HG03095 (cell line): ENCODE measurements around the gene MICALL1.

Source experiments
- ATAC-seq: cut with Tn5 transposase; IDR thresholded peaks from one replicate; pipeline ENCODE4 v1.9.1; 2021; ENCODE audit warnings: moderate library complexity; ENCODE audit not compliant: unreplicated experiment

MICALL1 gene

GRCh38 chr22:37982151-37982785 lies 76.2 kb downstream of the MICALL1 start:
- no peak for ATAC-seq

DNA sequence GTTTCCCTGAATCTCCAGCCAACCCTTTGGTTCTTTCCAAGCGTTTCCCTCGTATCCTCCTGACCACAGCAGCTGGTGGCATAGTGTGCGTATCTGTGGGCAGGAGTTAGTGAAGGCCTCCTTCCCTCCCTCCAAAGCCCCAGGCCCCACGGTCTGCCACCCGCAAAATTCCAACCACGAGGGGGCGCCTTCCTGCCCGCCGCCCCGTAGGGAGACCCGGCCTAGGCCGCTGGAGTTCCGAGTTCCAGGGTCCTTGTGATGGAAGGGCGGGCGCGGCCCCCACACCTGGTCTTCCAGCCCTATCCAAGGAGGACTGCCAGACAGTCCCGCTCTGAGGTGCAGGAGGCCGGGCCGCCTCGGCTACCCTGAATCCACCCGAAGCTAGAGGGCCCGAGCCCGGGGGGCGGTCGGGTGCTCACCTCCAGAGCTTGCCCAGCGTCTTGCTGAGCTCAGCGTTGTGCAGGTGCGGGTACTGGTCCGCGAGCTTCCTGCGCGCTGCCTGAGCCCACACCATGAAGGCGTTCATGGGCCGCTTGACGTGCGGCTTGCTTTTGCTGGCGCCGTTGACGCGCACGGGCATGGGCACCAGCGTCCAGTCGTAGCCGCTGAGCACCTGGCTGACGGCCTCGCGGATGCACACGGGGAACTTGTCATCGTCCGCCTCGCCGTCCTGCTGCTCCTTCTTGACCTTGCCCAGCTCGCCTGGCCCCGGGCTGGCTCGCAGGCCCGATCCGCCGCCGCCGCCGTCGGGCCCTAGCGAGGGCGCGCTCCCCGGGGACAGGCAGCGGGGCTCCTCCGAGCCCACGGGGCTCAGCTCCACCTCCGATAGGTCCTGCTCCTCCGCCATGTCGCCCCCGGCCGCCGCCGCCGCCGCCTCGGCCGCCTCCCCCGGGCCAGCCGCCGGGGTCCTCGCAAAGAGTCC lies 77.1 kb downstream of the MICALL1 start:
- no peak for ATAC-seq

GRCh38 chr22:37983860-37984791 lies 78.0 kb downstream of the MICALL1 start, which contains the start of gene SOX10:
Gene SOX10 (minus strand): TSS chr22:37984555. CDS start chr22:37983784, 771 bp downstream.
- ATAC-seq = no peak

DNA sequence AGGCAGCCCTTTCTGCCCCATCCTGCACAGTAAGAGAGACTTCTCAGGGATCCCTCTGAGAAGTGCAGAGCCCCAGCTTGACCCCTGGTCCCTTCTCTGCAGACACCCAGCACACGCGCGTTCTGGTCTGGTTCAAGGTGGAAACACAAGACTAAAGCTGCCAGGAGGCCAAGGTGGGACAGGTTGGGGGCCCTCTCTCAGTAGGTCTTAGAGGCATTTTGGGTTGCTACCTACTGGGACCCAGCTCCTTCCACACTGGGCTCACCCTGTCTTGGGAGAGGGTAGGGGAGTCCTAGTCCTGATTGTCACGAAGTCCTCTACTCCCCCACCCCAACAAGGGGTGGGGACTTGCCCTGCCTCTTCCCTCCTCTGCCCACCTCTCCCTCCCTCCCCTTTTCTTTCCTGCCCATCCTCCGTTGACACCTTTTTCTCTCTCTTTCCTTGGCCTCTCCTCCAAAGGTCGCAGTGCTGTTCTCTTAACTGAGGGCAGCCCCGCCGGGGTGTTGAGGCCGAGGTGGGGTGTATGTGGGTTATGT lies 79.0 kb downstream of the MICALL1 start:
- ATAC-seq = no peak

DNA sequence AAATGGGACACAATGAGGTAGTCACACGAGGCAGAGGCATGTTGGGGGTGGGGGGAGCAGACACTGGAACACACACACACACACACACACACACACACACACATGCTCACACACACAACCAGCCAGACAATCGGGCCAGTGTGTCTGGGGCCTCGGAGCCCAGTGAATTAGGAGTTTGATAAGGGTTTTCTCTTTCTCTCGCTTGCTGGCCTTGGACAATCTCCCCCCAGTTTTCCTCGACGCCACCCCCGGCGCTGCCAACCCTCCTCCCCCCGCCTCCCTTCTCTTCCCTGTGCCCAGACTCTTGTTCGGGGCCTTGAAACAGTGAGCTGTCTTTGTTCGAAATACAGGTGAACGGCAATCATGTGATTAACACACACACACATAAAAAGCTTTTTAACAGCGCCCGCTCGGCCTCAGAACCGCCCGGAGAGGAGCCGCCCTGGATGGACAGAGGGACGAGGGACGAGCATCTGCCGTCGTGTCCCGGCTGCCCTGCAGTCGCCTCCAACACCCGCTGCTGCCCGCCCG lies 79.7 kb downstream of the MICALL1 start:
- ATAC-seq = no peak

DNA sequence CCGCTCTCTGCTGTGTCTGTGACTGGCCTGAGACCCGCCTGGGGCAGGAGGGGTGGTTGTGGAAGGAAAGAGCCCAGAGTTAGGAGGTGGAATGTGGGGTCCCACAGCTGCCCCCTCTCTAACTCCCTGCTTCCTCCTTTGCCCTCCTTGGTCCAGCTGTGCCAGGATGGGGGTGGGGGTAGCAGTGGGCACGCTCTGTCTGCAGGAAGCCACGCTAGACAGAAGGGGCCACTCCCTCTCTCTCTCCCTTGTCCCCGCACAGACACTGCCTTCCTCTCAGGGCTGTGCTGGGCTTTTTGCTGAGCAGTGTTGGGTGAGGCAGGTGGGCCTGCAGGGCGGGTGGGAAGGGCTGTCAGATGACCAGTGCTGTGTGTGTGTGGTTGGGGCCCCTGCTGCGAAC lies 80.3 kb downstream of the MICALL1 start:
- no peak for ATAC-seq

- no peak for ATAC-seq
These were observed 83.3 kb downstream of the MICALL1 start for GRCh38 chr22:37989146-37990045.

DNA sequence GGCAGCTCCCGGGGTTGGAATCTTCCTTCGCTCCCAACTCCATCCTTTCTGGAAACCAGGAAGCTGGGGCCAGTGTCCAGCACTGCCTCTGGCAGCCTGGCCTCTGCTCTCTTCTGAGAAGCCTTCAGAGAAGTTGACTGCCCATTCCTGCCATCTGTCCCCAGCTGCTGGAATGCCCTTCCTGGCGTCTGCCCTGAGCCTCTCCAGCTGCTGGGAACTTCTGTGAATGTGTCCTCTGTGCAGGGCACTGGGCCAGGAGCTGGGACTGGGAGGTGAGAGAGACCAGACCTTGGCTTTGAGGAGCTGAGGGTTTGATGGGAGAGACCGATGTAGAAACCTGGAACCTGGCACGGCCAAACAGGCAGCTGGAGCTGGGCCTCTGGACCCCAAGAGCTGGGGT lies 84.2 kb downstream of the MICALL1 start:
- ATAC-seq = no peak

DNA sequence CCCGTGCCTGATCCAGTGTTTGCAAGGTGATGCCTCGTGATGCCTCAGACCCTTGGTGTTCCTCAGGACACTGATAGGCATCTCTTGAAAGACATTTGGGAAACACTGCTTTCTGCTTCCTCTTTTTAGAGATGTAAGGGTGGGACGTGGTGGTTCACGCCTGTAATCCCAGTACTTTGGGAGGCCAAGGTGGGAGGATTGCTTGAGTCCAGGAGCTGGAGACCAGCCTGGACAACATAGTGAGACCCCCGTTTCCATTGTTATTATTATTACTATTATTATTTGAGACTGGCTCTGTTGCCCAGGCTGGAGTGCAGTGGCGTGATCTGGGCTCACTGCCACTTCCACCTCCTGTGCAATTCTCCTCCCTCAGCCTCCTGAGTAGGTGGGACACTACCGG lies 84.8 kb downstream of the MICALL1 start:
- ATAC-seq = no peak

DNA sequence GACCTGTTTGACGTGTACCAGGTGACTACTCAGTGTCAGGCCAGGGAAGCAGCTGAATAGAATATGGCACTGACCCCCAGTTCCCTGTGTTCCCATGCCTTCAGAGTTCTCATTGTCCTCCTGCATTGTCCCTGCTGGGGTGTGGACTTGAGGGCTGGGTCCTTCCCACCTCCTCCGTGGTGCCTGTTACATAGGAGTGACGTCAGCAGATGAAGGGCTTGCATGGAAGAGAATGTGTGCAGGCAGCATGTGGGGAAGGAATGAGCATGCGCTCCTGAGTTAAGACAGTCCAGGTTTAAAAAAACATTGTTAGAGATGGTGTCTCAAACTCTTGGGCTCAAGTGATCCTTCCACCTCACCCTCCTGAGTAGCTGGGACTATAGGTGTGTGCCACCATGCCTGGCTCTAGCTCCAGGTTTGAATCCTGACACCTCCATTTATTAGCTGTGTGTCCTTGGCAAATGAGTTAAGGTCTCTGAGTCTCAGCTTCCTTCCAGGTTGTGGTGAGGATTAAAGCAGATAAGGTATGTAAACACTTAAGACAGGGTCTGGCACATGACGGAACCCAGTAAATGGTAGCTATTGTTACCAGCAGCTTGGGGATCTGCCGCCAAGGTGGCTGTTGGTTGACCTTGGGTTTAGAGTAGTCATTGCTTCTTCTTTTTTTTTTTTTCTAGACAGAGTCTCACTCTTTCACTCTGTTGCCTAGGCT lies 85.8 kb downstream of the MICALL1 start:
- no peak for ATAC-seq
